Uterus (tissue), 4 donors: ENCODE measurements around the gene C14orf132. TPM values are rescaled to one million over a fixed set of nuclear protein-coding genes. Genes with fewer than 3 reads are reported as not detected.
A peak's percentile ranks its signal among the peaks of the same experiment; 100 is the strongest.

Experiments
- DNase-seq, 2 donors: peaks; one replicate each; pipeline ENCODE4 v3.0.0-alpha.2; 2019 to 2020
- H3K27ac ChIP-seq, 2 donors: fragments of 200-600 bp; sonication (generic); 1 replicate in 1 of 2; 2 replicates in 1 of 2; pipeline ENCODE4 v1.5.1; 2016 to 2018
- H3K27me3 ChIP-seq, 2 donors: fragments of 200-600 bp; sonication (generic); one replicate each; pipeline ENCODE4 v1.5.1; 2018 to 2019; ENCODE audit warnings: control low read depth in 1 of 2
- H3K36me3 ChIP-seq, 2 donors: fragments of 200-600 bp; sonication (generic); one replicate each; pipeline ENCODE4 v1.5.1; 2019; ENCODE audit warnings: control low read depth in 1 of 2
- H3K4me1 ChIP-seq, 2 donors: fragments of 200-600 bp; sonication (generic); one replicate each; pipeline ENCODE4 v1.5.1; 2018 to 2019; ENCODE audit warnings: control low read depth in 1 of 2
- H3K4me3 ChIP-seq, 2 donors: fragments of 200-600 bp; sonication (generic); 1 replicate in 1 of 2; 2 replicates in 1 of 2; pipeline ENCODE4 v1.5.1; 2018 to 2019; ENCODE audit warnings: mild to moderate bottlenecking in 1 of 2
- H3K9me3 ChIP-seq, 2 donors: fragments of 200-600 bp; sonication (generic); one replicate each; pipeline ENCODE4 v1.5.1; 2019; ENCODE audit warnings: control low read depth in 1 of 2
- POLR2A ChIP-seq, 2 donors: fragments of 450-650 bp; IDR thresholded peaks; one replicate each; pipeline ENCODE4 v1.6.1; 2016; ENCODE audit warnings: antibody characterized with exemption in 2 of 2, mild to moderate bottlenecking in 1 of 2, moderate library complexity in 1 of 2
- intact Hi-C: fragments of 100-400 bp; cut with DNase I; formaldehyde crosslinking; loops from one replicate; pipeline ENCODE4 v1.15.1; 2023; ENCODE audit warnings: low total_unique reads
- total RNA-seq, 4 donors: library from RNA; depleted of rRNA in 3 of 4; stranded (reverse); fragments of >200 nt in 3 of 4; gene quantifications; one replicate each; pipeline versions ENCODE4 v1.1.0 to v1.2.4, GENCODE V29; 2014 to 2023
- TF ChIP-seq, protein P1 (sequence below), 4 experiments: fragments of 200-600 bp in 2 of 4; fragments of 450-650 bp in 2 of 4; sonication (generic) in 2 of 4; IDR thresholded peaks; one replicate each; pipeline ENCODE4 v1.5.1; 2016 to 2019; ENCODE audit warnings: antibody characterized with exemption in 4 of 4, mild to moderate bottlenecking in 2 of 4, moderate library complexity in 1 of 4
- donor health status: DM: yes; HTN: yes; CAD: no.

Gene C14orf132
- total RNA-seq, 4 donors from 2014 or later: 10.5 to 60.1 (median 16.0) TPM

DNA sequence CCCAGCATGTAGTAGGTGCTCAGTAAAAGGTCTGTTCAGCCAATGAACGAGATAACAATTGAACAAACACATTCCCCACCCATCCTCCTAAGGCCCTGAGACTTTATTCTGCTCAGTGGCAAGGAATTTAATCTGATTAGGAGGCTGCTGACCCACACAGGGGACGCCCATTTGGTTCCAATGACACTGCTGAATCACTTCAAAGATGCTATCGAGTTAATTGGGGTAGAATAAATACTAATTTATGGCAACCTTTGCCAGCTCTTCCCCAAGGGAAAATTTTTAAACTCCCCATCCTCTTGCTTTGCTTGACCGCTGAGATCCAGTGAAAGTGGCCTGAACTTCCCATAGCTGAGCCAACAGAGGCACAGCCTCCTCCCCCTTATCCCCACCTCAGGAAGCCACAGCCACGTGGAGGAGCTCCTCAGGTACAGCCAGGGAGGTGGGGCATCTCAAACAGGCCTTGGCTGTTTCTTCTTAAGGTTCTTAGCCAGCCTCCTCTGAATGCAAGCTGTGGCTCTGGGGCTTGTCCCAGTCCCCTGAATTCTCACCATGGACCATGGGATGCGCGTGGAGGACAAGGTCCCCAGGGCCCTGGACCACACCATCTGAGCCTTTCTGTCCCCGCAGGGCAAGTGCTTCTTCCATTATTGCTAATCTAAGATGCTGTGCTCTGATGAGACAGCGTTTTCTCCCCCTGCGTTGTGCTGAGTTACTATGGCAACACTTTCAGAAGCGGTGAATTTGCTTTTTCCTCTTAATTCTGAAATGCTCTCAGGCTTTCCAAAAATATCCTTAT is 26.7 kb downstream of the C14orf132 start:
- H3K36me3 ChIP-seq: no peaks in the 10 kb centered on the region
- no peak overlapping the region for H3K4me3 ChIP-seq
- H3K4me1 ChIP-seq: no peaks in the 10 kb centered on the region
- intact Hi-C loops: no loop called here
- no peak overlapping the region for H3K27ac ChIP-seq
- no peaks in the 10 kb centered on the region for H3K9me3 ChIP-seq
- TF ChIP-seq POLR2A (IDR thresholded peaks at IDR 0.05): no peak
- TF ChIP-seq, protein P1, sequence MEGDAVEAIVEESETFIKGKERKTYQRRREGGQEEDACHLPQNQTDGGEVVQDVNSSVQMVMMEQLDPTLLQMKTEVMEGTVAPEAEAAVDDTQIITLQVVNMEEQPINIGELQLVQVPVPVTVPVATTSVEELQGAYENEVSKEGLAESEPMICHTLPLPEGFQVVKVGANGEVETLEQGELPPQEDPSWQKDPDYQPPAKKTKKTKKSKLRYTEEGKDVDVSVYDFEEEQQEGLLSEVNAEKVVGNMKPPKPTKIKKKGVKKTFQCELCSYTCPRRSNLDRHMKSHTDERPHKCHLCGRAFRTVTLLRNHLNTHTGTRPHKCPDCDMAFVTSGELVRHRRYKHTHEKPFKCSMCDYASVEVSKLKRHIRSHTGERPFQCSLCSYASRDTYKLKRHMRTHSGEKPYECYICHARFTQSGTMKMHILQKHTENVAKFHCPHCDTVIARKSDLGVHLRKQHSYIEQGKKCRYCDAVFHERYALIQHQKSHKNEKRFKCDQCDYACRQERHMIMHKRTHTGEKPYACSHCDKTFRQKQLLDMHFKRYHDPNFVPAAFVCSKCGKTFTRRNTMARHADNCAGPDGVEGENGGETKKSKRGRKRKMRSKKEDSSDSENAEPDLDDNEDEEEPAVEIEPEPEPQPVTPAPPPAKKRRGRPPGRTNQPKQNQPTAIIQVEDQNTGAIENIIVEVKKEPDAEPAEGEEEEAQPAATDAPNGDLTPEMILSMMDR (IDR thresholded peaks at IDR 0.05): no peak
- peak in 1 of 2 donors; percentile 4 for DNase-seq
- no peaks in the 10 kb centered on the region for H3K27me3 ChIP-seq

DNA sequence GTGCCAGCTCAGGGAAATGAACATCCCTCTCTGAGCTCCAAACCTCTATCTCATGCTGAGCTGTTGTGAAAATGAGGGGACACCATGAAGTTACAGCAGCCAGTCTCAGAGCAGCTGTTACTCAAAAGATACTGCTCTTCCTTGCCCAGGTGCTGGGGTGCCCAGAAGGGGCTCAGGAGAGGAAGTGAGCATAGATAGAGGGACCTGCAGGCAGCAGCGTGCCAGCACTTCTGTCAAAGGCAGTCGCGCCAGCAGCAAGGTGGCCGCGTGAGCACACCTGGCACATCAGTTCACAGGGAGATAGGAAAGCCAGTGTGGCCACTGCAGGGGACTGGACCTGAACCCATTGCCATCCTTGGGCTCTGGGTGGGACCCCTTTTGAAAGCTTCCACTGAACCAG is 27.8 kb downstream of the C14orf132 start:
- intact Hi-C loops: no loop called here
- Histone ChIP-seq H3K9me3 (no peaks in the 10 kb centered on the region), H3K36me3 (no peaks in the 10 kb centered on the region), H3K4me3 (no peak overlapping the region), H3K4me1 (no peaks in the 10 kb centered on the region), H3K27ac (no peak overlapping the region), H3K27me3 (no peaks in the 10 kb centered on the region)
- no peak for DNase-seq
- TF ChIP-seq POLR2A (IDR thresholded peaks at IDR 0.05): no peak
- TF ChIP-seq, protein P1 (IDR thresholded peaks at IDR 0.05): no peak

DNA sequence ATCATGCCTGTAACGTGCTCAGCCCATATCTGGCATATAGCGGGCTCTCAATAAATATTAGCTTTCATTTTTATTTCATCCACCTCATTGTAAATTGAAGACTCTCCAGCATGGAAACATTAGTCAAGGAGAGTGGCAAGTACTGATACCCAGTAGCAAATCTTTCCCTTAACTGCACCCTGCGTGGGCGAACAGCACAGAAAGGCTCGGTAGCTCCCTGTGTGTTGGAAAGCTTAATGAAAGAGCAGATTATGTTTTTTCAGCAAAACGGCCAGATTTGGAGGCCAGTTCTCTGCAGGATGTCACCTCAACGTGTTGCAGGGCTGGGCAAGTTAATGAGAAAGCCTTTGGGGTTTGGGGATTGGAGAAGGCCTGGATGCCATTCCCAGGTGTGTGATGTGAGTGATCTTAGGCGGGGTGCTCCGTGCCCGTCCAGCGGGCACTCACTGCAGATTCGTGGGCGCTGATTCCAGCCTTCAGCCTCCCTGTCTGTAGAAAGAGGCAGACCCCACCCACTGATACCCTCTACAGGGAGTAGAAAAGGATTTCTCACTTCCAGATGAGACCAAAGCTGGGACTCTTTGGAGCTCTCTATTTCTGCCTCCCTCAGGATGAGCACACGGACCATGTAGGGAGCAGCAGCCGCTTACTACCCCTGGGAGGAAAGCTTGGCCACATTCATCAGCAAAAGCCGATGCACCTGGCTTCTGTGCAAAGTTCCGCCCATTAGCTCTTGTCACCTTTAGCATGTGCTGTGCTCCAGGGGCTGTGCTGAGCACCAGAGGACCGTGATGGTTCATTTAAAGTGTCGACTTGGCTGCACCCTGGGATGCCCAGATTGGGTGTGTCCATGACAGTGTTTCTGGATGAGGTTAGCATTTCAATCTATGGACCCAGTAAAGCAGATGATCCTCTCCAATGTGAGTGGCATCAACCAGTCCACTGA is 29.1 kb downstream of the C14orf132 start:
- H3K27me3 ChIP-seq: no peaks in the 10 kb centered on the region
- DNase-seq: no peak
- H3K9me3 ChIP-seq: no peaks in the 10 kb centered on the region
- no peaks in the 10 kb centered on the region for H3K4me1 ChIP-seq
- H3K4me3 ChIP-seq: no peak overlapping the region
- TF ChIP-seq, protein P1 (IDR thresholded peaks at IDR 0.05): no peak
- TF ChIP-seq POLR2A (IDR thresholded peaks at IDR 0.05): no peak
- intact Hi-C loops: no loop called here
- no peak overlapping the region for H3K27ac ChIP-seq
- no peaks in the 10 kb centered on the region for H3K36me3 ChIP-seq

DNA sequence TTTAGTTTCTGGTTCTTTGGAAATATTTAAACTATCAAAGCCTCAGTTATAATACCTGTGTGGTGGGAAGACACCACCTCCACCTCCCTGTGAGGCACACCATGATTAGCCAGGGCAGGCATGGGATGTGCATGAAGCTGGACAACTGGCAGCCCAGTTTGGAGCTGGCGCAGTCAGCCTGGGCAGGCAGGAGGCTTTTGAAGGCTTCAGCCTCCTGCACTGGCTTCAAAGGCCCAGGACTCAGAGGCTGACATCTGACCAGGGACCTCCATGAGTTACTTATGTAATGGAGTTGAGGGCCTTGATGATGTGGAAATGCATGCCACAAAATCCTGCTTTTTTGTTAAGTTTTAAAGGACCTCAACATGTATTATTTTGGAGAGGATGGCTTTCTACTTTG is 30.3 kb downstream of the C14orf132 start:
- intact Hi-C loops: no loop called here
- no peaks in the 10 kb centered on the region for H3K27me3 ChIP-seq
- H3K27ac ChIP-seq: no peak overlapping the region
- H3K4me3 ChIP-seq: no peak overlapping the region
- no peaks in the 10 kb centered on the region for H3K4me1 ChIP-seq
- TF ChIP-seq, protein P1 (IDR thresholded peaks at IDR 0.05): no peak
- TF ChIP-seq POLR2A (IDR thresholded peaks at IDR 0.05): no peak
- no peak for DNase-seq
- H3K36me3 ChIP-seq: no peaks in the 10 kb centered on the region
- H3K9me3 ChIP-seq: no peaks in the 10 kb centered on the region

DNA sequence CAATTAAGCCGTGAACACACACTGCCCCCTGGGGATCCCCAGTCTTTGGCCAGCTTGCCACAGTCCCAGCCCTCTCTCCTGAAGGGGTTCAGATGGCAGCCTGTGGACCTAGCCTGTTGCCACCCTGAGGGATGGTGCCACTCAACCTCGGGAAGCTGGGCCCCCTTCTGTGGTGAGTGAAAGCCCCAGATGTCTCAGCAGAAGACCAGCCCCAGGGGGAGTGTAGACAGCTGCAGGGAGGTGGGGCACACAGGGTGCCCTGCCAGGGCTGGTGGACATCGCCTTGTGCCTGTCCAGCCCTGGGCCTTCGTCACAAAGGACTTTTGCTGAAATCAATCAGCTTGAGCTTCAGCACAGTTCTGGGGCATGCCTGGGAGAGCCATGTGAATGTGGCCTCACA is 32.4 kb downstream of the C14orf132 start:
- no peaks in the 10 kb centered on the region for H3K36me3 ChIP-seq
- no peaks in the 10 kb centered on the region for H3K9me3 ChIP-seq
- no peak overlapping the region for H3K4me3 ChIP-seq
- DNase-seq: peak in 1 of 2 donors; percentile 7
- intact Hi-C loops: no loop called here
- no peak overlapping the region for H3K27ac ChIP-seq
- peaks cover 0 to 3% of the 10 kb centered on the region in 2 donors for H3K4me1 ChIP-seq
- TF ChIP-seq POLR2A (IDR thresholded peaks at IDR 0.05): no peak
- TF ChIP-seq, protein P1 (IDR thresholded peaks at IDR 0.05): no peak
- no peaks in the 10 kb centered on the region for H3K27me3 ChIP-seq
